C4-2B (cell line): ENCODE measurements around the gene B4GALT5.

Experiments used
- ZFX ChIP-seq: fragments of 450-650 bp; IDR thresholded peaks from 2 replicates; pipeline ENCODE4 v1.6.1; 2017
- TF ChIP-seq, protein P1 (sequence below): fragments of 450-650 bp; conservative IDR thresholded peaks from 2 replicates; pipeline ENCODE4 v1.5.1; 2017; ENCODE audit warnings: mild to moderate bottlenecking

DNA sequence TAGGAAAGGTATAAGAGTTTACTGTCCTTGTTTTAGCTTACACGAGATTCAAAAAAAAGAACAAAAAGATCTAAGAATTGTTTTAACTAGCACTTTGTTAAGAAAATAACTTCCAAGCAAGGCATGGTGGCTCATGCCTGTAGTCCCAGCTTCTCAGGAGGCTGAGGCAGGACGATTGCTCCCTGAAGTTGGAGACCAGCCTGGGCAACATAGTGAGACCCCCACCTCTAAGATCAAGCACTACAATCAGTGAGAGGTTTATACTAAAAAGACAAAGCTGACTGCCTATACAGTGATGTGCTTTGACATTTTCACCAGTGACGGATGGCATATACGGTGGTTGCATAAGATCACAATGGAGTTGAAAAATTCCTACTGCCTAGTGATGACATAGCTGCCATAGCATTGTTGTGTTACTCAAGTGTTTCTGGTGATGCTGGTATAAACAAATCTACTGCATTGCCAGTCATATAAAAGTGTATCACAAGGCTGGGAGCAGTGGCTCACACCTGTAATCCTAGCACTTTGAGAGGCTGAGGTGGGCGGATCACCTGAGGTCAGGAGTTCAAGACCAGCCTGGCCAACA is 68.6 kb downstream of the B4GALT5 start:
- TF ChIP-seq, protein P1, sequence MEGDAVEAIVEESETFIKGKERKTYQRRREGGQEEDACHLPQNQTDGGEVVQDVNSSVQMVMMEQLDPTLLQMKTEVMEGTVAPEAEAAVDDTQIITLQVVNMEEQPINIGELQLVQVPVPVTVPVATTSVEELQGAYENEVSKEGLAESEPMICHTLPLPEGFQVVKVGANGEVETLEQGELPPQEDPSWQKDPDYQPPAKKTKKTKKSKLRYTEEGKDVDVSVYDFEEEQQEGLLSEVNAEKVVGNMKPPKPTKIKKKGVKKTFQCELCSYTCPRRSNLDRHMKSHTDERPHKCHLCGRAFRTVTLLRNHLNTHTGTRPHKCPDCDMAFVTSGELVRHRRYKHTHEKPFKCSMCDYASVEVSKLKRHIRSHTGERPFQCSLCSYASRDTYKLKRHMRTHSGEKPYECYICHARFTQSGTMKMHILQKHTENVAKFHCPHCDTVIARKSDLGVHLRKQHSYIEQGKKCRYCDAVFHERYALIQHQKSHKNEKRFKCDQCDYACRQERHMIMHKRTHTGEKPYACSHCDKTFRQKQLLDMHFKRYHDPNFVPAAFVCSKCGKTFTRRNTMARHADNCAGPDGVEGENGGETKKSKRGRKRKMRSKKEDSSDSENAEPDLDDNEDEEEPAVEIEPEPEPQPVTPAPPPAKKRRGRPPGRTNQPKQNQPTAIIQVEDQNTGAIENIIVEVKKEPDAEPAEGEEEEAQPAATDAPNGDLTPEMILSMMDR, result no peak
- no peak for TF ChIP-seq ZFX
